ENCODE results near the gene CAPN2.

The CAPN2 gene

DNA sequence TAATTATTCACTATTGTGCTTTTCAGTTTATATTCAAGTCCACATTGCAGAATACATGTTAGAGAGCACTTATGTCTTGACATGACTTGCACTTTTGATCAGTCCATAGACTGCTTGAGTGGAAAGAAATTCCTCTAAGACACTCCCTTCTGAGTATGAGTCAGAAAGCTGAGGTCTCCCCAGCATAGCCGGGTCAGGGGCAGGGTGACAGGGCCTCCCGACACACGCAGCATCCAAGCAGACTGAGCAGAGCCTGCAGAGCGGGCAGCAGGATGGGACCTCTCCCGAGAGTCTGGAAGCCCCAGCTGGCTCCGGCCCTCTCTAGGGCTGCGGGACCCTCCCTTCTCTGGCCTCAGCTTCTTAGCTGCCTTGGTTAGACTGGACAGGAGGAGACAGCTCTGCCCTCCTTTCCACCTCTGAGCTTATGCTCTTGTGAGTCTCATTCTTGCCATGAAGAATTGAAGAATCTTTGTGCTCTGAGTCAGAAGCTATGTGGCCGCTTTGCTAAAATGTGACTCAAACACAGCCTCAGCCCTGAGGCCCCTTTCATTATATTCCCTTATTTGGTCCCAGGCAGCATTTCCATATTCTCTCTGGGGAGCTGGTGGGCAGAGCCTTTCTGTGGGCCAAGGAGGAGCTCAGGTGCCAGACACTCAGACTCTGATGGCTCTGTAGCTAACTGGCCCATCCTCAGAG, 11.2 kb upstream of the CAPN2 start:
- H3K27me3 ChIP-seq (ENCODE audit: control insufficient read depth, insufficient read depth, low read length) = no peaks in the 10 kb centered on the region
- H2AFZ ChIP-seq = peak overlapping the region; percentile 68
- peak overlapping the region; percentile 57 for H3K4me2 ChIP-seq (ENCODE audit: low read length)
- no peak overlapping the region for H3K4me3 ChIP-seq (ENCODE audit: low read depth, low read length)
- no peak overlapping the region for H3K9ac ChIP-seq
- H3K9me3 ChIP-seq (ENCODE audit: control insufficient read depth, low read length) = no peaks in the 10 kb centered on the region
- H3K4me1 ChIP-seq = peaks cover 44% of the 10 kb centered on the region
- H3K36me3 ChIP-seq (ENCODE audit: control insufficient read depth, insufficient read depth, low read length) = no peaks in the 10 kb centered on the region
- TF ChIP-seq, protein P1, sequence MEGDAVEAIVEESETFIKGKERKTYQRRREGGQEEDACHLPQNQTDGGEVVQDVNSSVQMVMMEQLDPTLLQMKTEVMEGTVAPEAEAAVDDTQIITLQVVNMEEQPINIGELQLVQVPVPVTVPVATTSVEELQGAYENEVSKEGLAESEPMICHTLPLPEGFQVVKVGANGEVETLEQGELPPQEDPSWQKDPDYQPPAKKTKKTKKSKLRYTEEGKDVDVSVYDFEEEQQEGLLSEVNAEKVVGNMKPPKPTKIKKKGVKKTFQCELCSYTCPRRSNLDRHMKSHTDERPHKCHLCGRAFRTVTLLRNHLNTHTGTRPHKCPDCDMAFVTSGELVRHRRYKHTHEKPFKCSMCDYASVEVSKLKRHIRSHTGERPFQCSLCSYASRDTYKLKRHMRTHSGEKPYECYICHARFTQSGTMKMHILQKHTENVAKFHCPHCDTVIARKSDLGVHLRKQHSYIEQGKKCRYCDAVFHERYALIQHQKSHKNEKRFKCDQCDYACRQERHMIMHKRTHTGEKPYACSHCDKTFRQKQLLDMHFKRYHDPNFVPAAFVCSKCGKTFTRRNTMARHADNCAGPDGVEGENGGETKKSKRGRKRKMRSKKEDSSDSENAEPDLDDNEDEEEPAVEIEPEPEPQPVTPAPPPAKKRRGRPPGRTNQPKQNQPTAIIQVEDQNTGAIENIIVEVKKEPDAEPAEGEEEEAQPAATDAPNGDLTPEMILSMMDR (IDR thresholded peaks at IDR 0.05) = no peak
- peak overlapping the region; percentile 80 for H3K27ac ChIP-seq
- H3K79me2 ChIP-seq = no peaks in the 10 kb centered on the region

DNA sequence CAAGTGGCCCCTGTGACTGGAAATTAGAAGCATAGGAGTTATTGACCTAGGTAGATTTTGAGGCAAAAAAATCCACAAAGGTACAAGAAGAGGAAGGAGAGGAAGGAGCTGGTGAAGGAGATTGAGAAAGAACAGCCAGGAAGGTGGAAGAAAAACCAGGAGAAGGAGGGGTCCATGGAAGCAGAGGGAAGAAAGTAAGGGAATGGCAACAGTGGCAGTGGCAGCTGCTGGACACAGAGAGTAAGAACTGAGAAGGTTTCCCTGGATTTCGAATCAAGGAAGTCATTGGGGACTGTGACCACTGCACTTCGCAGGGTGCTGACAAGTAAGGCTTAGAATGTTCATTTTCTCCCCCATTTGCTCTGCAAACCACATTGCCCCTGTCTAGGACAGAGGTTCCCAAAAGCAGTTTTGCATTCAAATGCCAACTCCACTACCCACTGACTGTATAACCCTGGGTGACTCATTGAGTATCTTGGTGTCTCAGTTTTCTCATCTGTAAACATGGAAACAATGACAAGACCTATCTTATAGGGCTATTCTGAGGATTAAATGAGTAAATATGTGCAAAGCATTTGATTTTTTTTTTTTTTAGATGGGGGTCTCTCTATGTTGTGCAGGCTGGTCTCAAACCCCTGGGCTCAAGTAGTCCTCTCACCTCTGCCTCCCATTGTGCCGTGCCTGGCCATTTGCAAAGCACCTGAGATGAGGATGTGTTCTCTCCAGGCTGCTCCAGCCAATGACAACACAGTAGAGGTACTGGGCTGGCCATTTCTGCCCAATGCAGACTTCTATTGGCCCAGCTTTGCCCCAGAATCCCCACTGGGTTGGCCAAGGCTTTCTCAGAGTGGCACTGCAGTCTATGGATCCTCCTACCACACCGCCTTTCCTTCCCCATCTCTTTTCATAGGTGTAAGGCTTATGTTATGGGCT, 9.3 kb upstream of the CAPN2 start:
- Histone ChIP-seq H3K36me3 (ENCODE audit: control insufficient read depth, insufficient read depth, low read length) (no peaks in the 10 kb centered on the region), H3K27me3 (ENCODE audit: control insufficient read depth, insufficient read depth, low read length) (no peaks in the 10 kb centered on the region), H3K4me3 (ENCODE audit: low read depth, low read length) (no peak overlapping the region), H3K27ac (no peak overlapping the region), H3K79me2 (no peaks in the 10 kb centered on the region), H3K9me3 (ENCODE audit: control insufficient read depth, low read length) (no peaks in the 10 kb centered on the region), H3K4me1 (peaks cover 51% of the 10 kb centered on the region), H3K9ac (no peak overlapping the region), H3K4me2 (ENCODE audit: low read length) (no peak overlapping the region), H2AFZ (no peak overlapping the region)
- TF ChIP-seq, protein P1 (IDR thresholded peaks at IDR 0.05) = no peak

DNA sequence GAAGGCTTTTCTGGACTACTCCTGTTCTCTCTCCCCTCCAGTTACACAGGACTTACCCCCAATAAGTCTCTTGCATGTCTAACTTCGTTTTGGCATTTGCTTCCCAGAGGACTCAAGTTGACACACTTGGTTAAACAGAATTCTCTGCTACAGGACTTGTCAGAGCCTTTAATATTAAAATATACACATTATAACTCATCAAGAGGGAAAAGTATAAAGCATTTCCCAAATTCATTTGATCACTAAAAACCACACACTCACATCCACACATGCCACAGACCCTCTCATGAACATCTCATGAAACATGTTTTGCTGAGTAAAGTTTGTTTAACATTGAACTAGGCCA, 8.7 kb upstream of the CAPN2 start:
- Histone ChIP-seq H2AFZ (no peak overlapping the region), H3K4me3 (ENCODE audit: low read depth, low read length) (no peak overlapping the region), H3K36me3 (ENCODE audit: control insufficient read depth, insufficient read depth, low read length) (no peaks in the 10 kb centered on the region), H3K4me2 (ENCODE audit: low read length) (no peak overlapping the region), H3K9ac (no peak overlapping the region), H3K9me3 (ENCODE audit: control insufficient read depth, low read length) (no peaks in the 10 kb centered on the region), H3K27me3 (ENCODE audit: control insufficient read depth, insufficient read depth, low read length) (no peaks in the 10 kb centered on the region), H3K27ac (no peak overlapping the region), H3K79me2 (no peaks in the 10 kb centered on the region), H3K4me1 (peaks cover 48% of the 10 kb centered on the region)
- TF ChIP-seq, protein P1 (IDR thresholded peaks at IDR 0.05) = no peak

DNA sequence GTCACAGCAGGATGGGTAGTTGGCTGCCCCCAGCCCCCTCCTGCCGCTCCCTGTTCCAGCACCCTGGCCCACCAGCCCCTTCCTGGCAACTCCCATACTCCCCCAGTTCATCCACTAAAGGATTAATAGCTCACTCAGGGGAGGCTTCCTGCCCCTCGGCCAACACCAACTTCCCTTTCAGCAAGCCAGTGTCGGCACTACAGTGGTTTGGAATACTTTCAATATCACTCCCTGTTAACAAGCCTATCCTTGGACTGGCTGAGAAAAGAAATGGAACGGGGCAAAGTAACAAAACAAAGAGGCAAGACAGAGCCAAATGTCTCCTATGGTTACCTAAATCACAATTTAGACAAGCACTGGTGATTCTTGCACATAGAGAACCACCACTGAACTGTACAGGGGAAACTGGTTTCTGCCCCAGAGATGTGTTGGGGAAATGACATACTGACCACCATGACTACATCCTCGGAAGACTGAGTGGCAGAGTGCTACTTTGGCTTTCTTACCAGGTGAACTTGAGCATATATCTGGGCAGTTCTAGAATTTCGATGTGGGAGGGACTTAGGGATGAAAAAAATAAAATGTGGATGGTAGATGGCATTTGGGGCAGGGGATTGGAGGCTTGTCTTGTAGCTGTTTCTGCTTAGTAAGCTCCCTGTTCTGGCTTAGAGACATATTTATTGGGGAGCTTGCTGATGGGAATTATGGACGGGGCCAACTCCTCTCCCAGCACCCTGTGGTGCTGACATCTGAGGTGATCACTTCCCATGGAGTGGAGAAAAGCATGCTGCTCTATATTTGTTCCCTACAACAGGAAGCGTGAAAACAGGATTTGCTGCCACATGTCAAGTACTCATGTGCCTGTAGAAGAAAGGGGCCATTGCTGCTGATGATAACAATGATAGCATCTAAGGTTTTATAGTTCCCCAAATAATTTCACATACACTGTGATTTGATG, 7.1 kb upstream of the CAPN2 start:
- H3K36me3 ChIP-seq (ENCODE audit: control insufficient read depth, insufficient read depth, low read length) = no peaks in the 10 kb centered on the region
- H3K4me3 ChIP-seq (ENCODE audit: low read depth, low read length) = peak overlapping the region; percentile 5
- H3K9ac ChIP-seq = no peak overlapping the region
- TF ChIP-seq, protein P1 (IDR thresholded peaks at IDR 0.05) = no peak
- no peaks in the 10 kb centered on the region for H3K27me3 ChIP-seq (ENCODE audit: control insufficient read depth, insufficient read depth, low read length)
- no peaks in the 10 kb centered on the region for H3K9me3 ChIP-seq (ENCODE audit: control insufficient read depth, low read length)
- peaks cover 37% of the 10 kb centered on the region for H3K4me1 ChIP-seq
- H2AFZ ChIP-seq = peak overlapping the region; percentile 58
- no peaks in the 10 kb centered on the region for H3K79me2 ChIP-seq
- peak overlapping the region; percentile 36 for H3K27ac ChIP-seq
- peak overlapping the region; percentile 39 for H3K4me2 ChIP-seq (ENCODE audit: low read length)

All from parathyroid adenoma (tissue), 2 donors.